WTC11 (cell line): ENCODE results near the gene GABBR1. TPM values are rescaled to one million over a fixed set of nuclear protein-coding genes. Genes with fewer than 3 reads are reported as not detected.
A peak's percentile ranks its signal among the peaks of the same experiment; 100 is the strongest.

Experiments
- ATAC-seq: fragments of 200-7000 bp; cut with Tn5 transposase; 2 replicates; pipeline ENCODE4 v1.10.0; 2021; ENCODE audit warnings: mild to moderate bottlenecking, moderate library complexity
- CTCF ChIA-PET: fragments of 300-600 bp; sonication (Branson Sonifier 250); formaldehyde crosslinking; loops from one replicate; lab custom pipeline; 2021; ENCODE audit warnings: antibody characterized with exemption; lab: Charles Lee
- POLR2A ChIA-PET: fragments of 350-600 bp; sonication (Branson Sonifier 250); formaldehyde crosslinking; loops from one replicate; lab custom pipeline; 2021; ENCODE audit warnings: antibody characterized with exemption; lab: Charles Lee
- DNase-seq: peaks from one replicate; pipeline ENCODE4 v3.0.0; 2021; ENCODE audit warnings: low spot score
- H3K27ac Mint-ChIP-seq: 2 replicates; pipeline ENCODE4 v1.8.0; 2021; ENCODE audit warnings: mixed read lengths
- H3K27me3 Mint-ChIP-seq: 2 replicates; pipeline ENCODE4 v1.8.0; 2021; ENCODE audit warnings: low read depth, mild to moderate bottlenecking, moderate library complexity, mixed read lengths
- H3K36me3 Mint-ChIP-seq: 2 replicates; pipeline ENCODE4 v1.8.0; 2021; ENCODE audit warnings: mixed read lengths
- H3K4me1 Mint-ChIP-seq: 2 replicates; pipeline ENCODE4 v1.8.0; 2022; ENCODE audit warnings: mixed read lengths
- H3K4me3 Mint-ChIP-seq: 2 replicates; pipeline ENCODE4 v1.8.0; 2021; ENCODE audit warnings: mild to moderate bottlenecking, moderate library complexity, mixed read lengths
- H3K9me3 Mint-ChIP-seq: 2 replicates; pipeline ENCODE4 v1.8.0; 2021; ENCODE audit warnings: mixed read lengths
- CBFB ChIP-seq: sonication (generic); formaldehyde crosslinking; IDR thresholded peaks from 2 replicates; pipeline ENCODE4 v1.8.1; 2022; ENCODE audit warnings: mild to moderate bottlenecking, low read depth, missing genetic modification reagents
- ERG ChIP-seq: fragments of 250-450 bp; sonication (Bioruptor Pico); IDR thresholded peaks from 2 replicates; pipeline ENCODE4 v1.8.0; 2021; ENCODE audit warnings: mild to moderate bottlenecking
- FOXJ3 ChIP-seq: sonication (generic); formaldehyde crosslinking; IDR thresholded peaks from 2 replicates; pipeline ENCODE4 v1.9.0; 2021; ENCODE audit warnings: missing genetic modification reagents, mild to moderate bottlenecking, borderline replicate concordance
- FOXK1 ChIP-seq: sonication (generic); formaldehyde crosslinking; IDR thresholded peaks from 2 replicates; pipeline ENCODE4 v1.8.0; 2022; ENCODE audit warnings: mild to moderate bottlenecking, moderate library complexity, missing genetic modification reagents
- GTF2I ChIP-seq: fragments of 250-450 bp; sonication (Bioruptor Pico); conservative IDR thresholded peaks from 2 replicates; pipeline ENCODE4 v1.4.0; 2021; ENCODE audit warnings: mild to moderate bottlenecking
- MAX ChIP-seq: sonication (generic); formaldehyde crosslinking; IDR thresholded peaks from 2 replicates; pipeline ENCODE4 v1.8.0; 2022; ENCODE audit warnings: mild to moderate bottlenecking, missing genetic modification reagents
- NR2C2 ChIP-seq: sonication (generic); formaldehyde crosslinking; IDR thresholded peaks from 2 replicates; pipeline ENCODE4 v1.8.0; 2022; ENCODE audit warnings: mild to moderate bottlenecking, missing genetic modification reagents
- RELA ChIP-seq: sonication (generic); formaldehyde crosslinking; IDR thresholded peaks from 2 replicates; pipeline ENCODE4 v1.8.1; 2022; ENCODE audit warnings: missing genetic modification reagents, mild to moderate bottlenecking, borderline replicate concordance
- STAT6 ChIP-seq: sonication (generic); formaldehyde crosslinking; conservative IDR thresholded peaks from 2 replicates; pipeline ENCODE4 v1.8.1; 2023; ENCODE audit warnings: mild to moderate bottlenecking, low read depth, missing genetic modification reagents, moderate library complexity
- ZNF121 ChIP-seq: sonication (generic); formaldehyde crosslinking; IDR thresholded peaks from 2 replicates; pipeline ENCODE4 v1.8.0; 2023; ENCODE audit warnings: missing genetic modification reagents
- ZNF532 ChIP-seq: fragments of 250-450 bp; sonication (Bioruptor Pico); IDR thresholded peaks from 2 replicates; pipeline ENCODE4 v1.9.0; 2021; ENCODE audit warnings: mild to moderate bottlenecking, borderline replicate concordance
- ZSCAN18 ChIP-seq: fragments of 250-450 bp; sonication (Bioruptor Pico); IDR thresholded peaks from 2 replicates; pipeline ENCODE4 v2.1.2; 2022; ENCODE audit warnings: mild to moderate bottlenecking, moderate library complexity
- total RNA-seq: library from RNA; stranded (reverse); gene quantifications from 3 replicates; pipeline ENCODE4 v1.2.3, GENCODE V29; 2021
- TF ChIP-seq, protein P1 (sequence below): sonication (generic); formaldehyde crosslinking; conservative IDR thresholded peaks from 2 replicates; pipeline ENCODE4 v1.8.1; 2022; ENCODE audit warnings: mild to moderate bottlenecking, missing genetic modification reagents
- TF ChIP-seq, protein P2 (sequence below): fragments of 250-450 bp; sonication (Bioruptor Pico); conservative IDR thresholded peaks from 2 replicates; pipeline ENCODE4 v1.9.0; 2021; ENCODE audit warnings: mild to moderate bottlenecking
- TF ChIP-seq, protein P3 (sequence below): sonication (generic); formaldehyde crosslinking; IDR thresholded peaks from 2 replicates; pipeline ENCODE4 v1.8.1; 2023; ENCODE audit warnings: mild to moderate bottlenecking, missing genetic modification reagents, moderate library complexity

GABBR1 gene
- total RNA-seq, 1 experiment from 2014 or later: 107 TPM

DNA sequence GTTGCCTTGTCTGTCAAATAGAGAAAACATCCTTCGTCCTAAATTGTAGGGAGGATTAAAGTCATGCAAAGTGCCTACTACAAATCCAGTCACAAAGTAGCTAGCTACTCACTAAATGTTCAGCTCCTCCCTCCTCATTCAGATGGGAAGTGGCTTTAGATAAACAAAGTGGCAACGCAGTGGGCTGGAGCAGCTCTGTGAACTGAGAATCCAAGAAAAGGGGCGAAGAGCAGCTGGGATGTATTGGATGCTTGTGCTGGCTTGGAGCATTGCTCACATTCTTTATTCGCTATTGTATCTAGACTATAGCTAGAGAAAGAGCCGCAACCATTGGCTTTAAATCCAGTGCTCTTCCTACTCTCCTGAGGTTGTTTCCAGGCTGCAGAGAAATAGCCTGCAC, 34.2 kb upstream of the GABBR1 start (continued):
- TF ChIP-seq ZNF532 (CRISPR knock-in tag) (no peak), GTF2I (CRISPR knock-in tag) (peak; percentile 46; the same call in 1 of the 2 replicates), FOXJ3 (CRISPR knock-in tag) (no peak), NR2C2 (no peak)
- TF ChIP-seq, protein P1, sequence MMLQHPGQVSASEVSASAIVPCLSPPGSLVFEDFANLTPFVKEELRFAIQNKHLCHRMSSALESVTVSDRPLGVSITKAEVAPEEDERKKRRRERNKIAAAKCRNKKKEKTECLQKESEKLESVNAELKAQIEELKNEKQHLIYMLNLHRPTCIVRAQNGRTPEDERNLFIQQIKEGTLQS: no peak

GRCh38 chr6:29666826-29667130, 33.8 kb upstream of the GABBR1 start:
- H3K27ac Mint-ChIP-seq: peak overlapping the region; percentile 99
- TF ChIP-seq FOXK1 (CRISPR knock-in tag): 0 out of 2 replicates have a peak, but pooled peaks have one; percentile 27
- TF ChIP-seq MAX (CRISPR knock-in tag): 0 out of 2 replicates have a peak, but pooled peaks have one; percentile 28
- TF ChIP-seq CBFB: no peak
- 0 out of 2 replicates have a peak, but pooled peaks have one; percentile 37 for TF ChIP-seq ZSCAN18 (CRISPR knock-in tag)

GRCh38 chr6:29665942-29666825, 33.2 kb upstream of the GABBR1 start:
- H3K4me1 Mint-ChIP-seq: peaks cover 73% of the 10 kb centered on the region

More at GRCh38 chr6:29666826-29667130, 33.8 kb upstream of the GABBR1 start:
- H3K9me3 Mint-ChIP-seq: no peaks in the 10 kb centered on the region
- peaks cover 70% of the 10 kb centered on the region for H3K4me1 Mint-ChIP-seq
- peak overlapping the region; percentile 14 for H3K4me3 Mint-ChIP-seq
- ATAC-seq: peak; percentile 43
- no peak for DNase-seq
- no peaks in the 10 kb centered on the region for H3K36me3 Mint-ChIP-seq
- CTCF ChIA-PET: interaction anchor here (1.0 to 2.9 kb wide), 10 partner anchors 10 to 168 kb away, joined by 3 to 107 read pairs (median 18); partner anchors contain the start of genes GABBR1 and ZFP57
- peaks cover 28% of the 10 kb centered on the region for H3K27me3 Mint-ChIP-seq
- POLR2A ChIA-PET: interaction anchor here (1.7 to 2.4 kb wide), 3 partner anchors 9 to 33 kb away, joined by 6 to 14 read pairs (median 6); partner anchors contain the start of gene GABBR1

More at GRCh38 chr6:29665942-29666825, 33.2 kb upstream of the GABBR1 start:
- Mint-ChIP-seq H3K27me3 (peaks cover 23% of the 10 kb centered on the region), H3K27ac (peak overlapping the region; percentile 99), H3K4me3 (peak overlapping the region; percentile 14), H3K9me3 (no peaks in the 10 kb centered on the region), H3K36me3 (no peaks in the 10 kb centered on the region)
- ChIA-PET POLR2A (interaction anchor here (1.7 to 2.4 kb wide), 3 partner anchors 9 to 33 kb away, joined by 6 to 14 read pairs (median 6); partner anchors contain the start of gene GABBR1), CTCF (interaction anchor here (0.5 to 2.9 kb wide), 12 partner anchors 12 to 169 kb away, joined by 3 to 107 read pairs (median 10); partner anchors contain the start of genes GABBR1 and ZFP57)
- 0 out of 2 replicates have a peak, but pooled peaks have one; percentile 66 for TF ChIP-seq GTF2I (CRISPR knock-in tag)
- no peak for TF ChIP-seq STAT6
- 0 out of 2 replicates have a peak, but pooled peaks have one; percentile 5 for TF ChIP-seq MAX (CRISPR knock-in tag)
- no peak for TF ChIP-seq RELA
- TF ChIP-seq, protein P2, sequence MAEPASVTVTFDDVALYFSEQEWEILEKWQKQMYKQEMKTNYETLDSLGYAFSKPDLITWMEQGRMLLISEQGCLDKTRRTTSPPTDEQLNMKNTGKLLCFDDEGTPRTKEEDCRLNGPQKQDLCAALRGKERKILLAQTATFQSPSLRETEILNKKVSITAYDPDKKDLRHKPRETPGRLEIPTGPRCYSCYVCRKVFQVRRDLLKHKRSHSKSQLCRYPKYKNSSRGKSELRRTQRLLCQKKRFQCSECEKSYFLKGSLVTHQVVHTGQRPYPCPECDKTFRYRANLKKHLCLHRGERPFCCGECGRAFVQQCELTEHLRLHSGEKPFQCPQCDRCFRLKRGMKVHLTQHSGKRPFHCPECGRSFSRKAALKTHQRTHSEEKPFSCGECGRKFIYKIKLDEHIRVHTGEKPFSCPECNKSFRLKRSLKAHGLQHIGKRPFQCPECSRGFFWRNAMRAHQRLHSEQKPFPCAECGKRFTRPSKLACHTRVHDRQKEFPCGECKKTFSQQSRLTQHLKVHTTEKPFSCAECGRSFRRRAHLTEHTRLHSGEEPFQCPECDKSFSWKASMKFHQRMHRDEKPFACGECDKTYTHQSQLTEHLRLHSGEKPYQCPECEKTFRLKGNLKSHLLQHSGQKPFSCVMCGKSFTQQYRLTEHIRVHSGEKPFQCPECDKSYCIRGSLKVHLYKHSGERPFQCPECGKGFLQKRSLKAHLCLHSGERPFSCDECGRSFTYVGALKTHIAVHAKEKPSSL: 0 out of 2 replicates have a peak, but pooled peaks have one; percentile 20
- TF ChIP-seq ERG (CRISPR knock-in tag): no peak
- TF ChIP-seq, protein P3, sequence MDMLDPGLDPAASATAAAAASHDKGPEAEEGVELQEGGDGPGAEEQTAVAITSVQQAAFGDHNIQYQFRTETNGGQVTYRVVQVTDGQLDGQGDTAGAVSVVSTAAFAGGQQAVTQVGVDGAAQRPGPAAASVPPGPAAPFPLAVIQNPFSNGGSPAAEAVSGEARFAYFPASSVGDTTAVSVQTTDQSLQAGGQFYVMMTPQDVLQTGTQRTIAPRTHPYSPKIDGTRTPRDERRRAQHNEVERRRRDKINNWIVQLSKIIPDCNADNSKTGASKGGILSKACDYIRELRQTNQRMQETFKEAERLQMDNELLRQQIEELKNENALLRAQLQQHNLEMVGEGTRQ (CRISPR knock-in tag): no peak
- peak; percentile 79 for TF ChIP-seq ZNF121 (CRISPR knock-in tag)
- DNase-seq (no peak), ATAC-seq (peak; percentile 13)
